Activated naive CD4-positive, alpha-beta T cell treated with anti-CD3 and anti-CD28 coated beads, Interleukin-2, amount 50 U/mL, for 16 hours (primary cell): ENCODE results near the gene RBKS.
"Not testable (repeated sequence)": the region's sequence is repeated elsewhere in the genome, so short reads cannot be mapped to it uniquely, and the experiment has no call there.

Experiments
- DNase-seq: peaks from one replicate; pipeline ENCODE4 v3.0.0-alpha.2; 2020

RBKS gene

GRCh38 chr2:27796791-27797765 is 93.1 kb downstream of the RBKS start:
- no peak for DNase-seq

- DNase-seq: no peak
Observed at GRCh38 chr2:27795868-27796277, 94.3 kb downstream of the RBKS start.

GRCh38 chr2:27795093-27795834 is 94.9 kb downstream of the RBKS start:
- no peak for DNase-seq

GRCh38 chr2:27792759-27793158 is 97.4 kb downstream of the RBKS start:
- DNase-seq: no peak

- DNase-seq: no peak
Observed at GRCh38 chr2:27790796-27791195, 99.4 kb downstream of the RBKS start.

GRCh38 chr2:27782701-27783100 is 107.5 kb downstream of the RBKS start:
- DNase-seq: no peak

GRCh38 chr2:27781496-27781895 is 108.7 kb downstream of the RBKS start:
- no peak for DNase-seq

- no peak for DNase-seq
Observed at GRCh38 chr2:27779417-27780055, 110.7 kb downstream of the RBKS start.

GRCh38 chr2:27776696-27777095 is 113.5 kb downstream of the RBKS start:
- DNase-seq: no peak

GRCh38 chr2:27776097-27776496 is 114.1 kb downstream of the RBKS start:
- no peak for DNase-seq

GRCh38 chr2:27773959-27774358 is 116.2 kb downstream of the RBKS start:
- DNase-seq: no peak

- DNase-seq: no peak
Observed at GRCh38 chr2:27772804-27773203, 117.4 kb downstream of the RBKS start.

GRCh38 chr2:27771548-27772335 is 118.4 kb downstream of the RBKS start, which contains the start of gene MRPL33:
TSS of gene MRPL33 (plus strand) at chr2:27771719. CDS start at chr2:27771778, 59 bp downstream.
- peak; percentile 93 for DNase-seq

- DNase-seq: no peak
Observed at GRCh38 chr2:27771202-27771547, 119.0 kb downstream of the RBKS start.

- DNase-seq: no peak
Observed at GRCh38 chr2:27766287-27766661, 123.9 kb downstream of the RBKS start.

- DNase-seq: peak; percentile 69
Observed at GRCh38 chr2:27765621-27766286, 124.4 kb downstream of the RBKS start.

- DNase-seq: not testable (repeated sequence)
Observed at GRCh38 chr2:27764526-27764925, 125.7 kb downstream of the RBKS start.

- DNase-seq: no peak
Observed at GRCh38 chr2:27763907-27764267, 126.3 kb downstream of the RBKS start.

- no peak for DNase-seq
Observed at GRCh38 chr2:27762951-27763906, 127.0 kb downstream of the RBKS start.

GRCh38 chr2:27756544-27757498 is 133.4 kb downstream of the RBKS start:
- no peak for DNase-seq
